ENCODE measurements around the gene TSC2.

Gene TSC2

DNA sequence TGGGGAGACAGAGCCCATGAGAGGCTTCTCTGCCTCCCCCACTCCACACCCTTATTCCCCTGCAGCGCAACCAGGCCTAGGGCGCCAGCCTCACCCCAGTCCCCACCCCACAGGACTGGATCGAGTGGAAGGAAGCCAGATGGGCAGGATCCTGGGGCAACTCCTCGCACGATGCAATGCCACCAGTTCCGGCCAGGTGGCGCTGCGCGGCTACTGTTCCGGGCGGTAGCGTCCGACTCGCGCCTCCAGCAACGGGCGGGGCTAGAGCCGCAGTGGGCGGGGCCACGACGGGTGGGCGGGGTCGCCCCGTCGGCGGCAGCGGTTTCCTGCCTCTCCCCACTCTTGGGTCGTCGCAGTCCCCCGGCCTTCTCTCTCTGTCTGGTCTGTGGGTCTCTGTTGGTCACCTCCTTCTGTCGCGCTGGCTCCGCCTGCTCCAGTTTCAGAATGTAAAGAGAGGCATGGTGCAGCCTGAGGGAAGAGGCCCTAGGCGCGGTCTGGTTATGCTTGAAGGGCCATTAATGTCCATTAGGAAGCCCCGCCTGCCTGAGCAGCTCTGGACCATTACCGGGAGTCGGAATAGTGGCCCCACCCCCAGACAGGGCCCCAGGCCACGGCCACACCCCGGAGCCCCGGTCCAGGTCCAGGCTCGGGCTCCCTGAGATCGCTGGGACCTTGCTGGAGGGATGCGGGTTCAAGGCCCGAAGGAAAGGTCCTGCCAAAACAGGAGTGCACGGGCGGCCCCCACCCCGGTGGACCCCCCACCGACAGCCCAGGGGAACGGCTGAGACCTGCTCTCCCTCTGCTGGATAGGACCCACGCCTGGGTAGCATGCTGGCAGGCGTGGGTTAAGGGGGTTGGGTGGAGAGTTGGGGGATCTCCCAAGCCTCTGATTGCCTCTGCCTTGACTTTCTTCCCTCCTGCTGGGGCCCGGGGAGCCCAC is 24.4 kb upstream of the TSC2 start:
- TF ChIP-seq, protein P1, sequence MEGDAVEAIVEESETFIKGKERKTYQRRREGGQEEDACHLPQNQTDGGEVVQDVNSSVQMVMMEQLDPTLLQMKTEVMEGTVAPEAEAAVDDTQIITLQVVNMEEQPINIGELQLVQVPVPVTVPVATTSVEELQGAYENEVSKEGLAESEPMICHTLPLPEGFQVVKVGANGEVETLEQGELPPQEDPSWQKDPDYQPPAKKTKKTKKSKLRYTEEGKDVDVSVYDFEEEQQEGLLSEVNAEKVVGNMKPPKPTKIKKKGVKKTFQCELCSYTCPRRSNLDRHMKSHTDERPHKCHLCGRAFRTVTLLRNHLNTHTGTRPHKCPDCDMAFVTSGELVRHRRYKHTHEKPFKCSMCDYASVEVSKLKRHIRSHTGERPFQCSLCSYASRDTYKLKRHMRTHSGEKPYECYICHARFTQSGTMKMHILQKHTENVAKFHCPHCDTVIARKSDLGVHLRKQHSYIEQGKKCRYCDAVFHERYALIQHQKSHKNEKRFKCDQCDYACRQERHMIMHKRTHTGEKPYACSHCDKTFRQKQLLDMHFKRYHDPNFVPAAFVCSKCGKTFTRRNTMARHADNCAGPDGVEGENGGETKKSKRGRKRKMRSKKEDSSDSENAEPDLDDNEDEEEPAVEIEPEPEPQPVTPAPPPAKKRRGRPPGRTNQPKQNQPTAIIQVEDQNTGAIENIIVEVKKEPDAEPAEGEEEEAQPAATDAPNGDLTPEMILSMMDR (IDR thresholded peaks at IDR 0.05; ENCODE audit: low read depth, low read length), result peak; percentile 84
- DNase-seq (ENCODE audit: extremely low read depth, low read depth), result peak; percentile 65

DNA sequence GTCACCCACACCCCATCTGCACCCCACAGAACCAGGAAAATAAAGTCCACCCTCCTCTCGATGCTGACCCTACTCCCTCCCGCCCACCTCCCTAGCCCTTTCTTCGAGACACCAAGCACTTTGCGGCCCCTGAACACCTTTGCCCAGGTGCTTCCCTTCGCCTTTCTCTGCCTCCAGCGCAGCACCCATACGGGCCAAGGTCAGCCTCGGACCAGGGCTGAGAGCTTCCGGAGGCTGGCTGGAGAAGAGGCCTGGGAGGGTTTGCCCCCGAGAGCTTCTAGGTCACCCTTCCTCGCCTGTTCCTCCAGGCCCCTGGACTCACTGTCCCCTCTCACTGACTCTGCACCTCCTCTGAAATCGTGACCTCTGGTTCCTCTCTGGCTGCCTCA is 23.8 kb upstream of the TSC2 start:
- TF ChIP-seq, protein P1 (IDR thresholded peaks at IDR 0.05; ENCODE audit: low read depth, low read length), result no peak
- no peak for DNase-seq (ENCODE audit: extremely low read depth, low read depth)

DNA sequence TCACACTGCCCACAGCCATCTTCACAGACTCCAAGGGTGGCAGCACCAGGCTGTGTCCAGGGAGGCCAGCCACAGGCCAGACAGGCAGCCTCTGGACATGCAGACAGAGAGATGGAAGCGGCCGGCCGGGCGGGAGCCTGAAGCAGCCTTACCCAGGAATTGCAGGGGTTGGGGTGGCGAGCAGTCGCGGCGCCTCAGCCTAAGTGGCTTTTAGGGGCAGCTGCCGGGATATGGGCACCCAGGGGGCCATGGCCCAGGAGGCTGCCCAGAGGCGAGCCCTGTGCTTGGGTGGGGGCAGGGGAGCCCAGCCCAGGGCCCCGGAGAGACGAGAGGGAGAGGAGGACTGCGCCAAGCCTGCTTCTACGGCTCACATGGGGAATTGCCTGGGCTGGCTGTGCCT is 22.5 kb upstream of the TSC2 start:
- DNase-seq (ENCODE audit: extremely low read depth, low read depth), result no peak
- TF ChIP-seq, protein P1 (IDR thresholded peaks at IDR 0.05; ENCODE audit: low read depth, low read length), result no peak

DNA sequence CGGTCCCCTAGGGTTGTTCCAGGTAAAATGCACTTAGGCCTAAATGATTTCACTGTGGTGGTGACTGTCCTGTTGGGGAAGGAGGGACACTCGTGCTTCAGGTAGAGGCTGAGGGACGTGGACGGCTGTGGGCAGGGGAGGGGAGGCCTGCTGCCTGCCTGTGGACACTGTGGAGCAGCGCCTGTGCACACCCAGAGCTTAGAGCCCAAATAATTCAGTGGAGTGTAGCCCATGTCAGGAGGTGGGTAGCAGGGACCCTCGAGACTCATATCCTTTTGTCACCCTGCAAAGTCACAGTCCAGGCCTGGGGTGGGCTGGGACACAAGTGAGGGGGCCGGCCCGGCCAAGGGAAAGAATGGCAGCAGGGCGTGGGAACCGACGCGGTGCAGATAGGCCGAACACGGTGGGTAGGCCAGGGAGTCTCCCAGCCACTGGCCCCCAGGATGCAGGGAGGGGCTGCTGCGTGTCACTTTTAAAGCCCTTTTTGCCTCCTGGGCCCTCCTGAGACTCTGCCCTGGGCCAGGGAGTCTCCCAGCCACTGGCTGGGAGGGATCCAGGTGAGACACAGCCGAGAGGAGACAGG is 21.8 kb upstream of the TSC2 start:
- TF ChIP-seq, protein P1 (IDR thresholded peaks at IDR 0.05; ENCODE audit: low read depth, low read length), result no peak
- no peak for DNase-seq (ENCODE audit: extremely low read depth, low read depth)

DNA sequence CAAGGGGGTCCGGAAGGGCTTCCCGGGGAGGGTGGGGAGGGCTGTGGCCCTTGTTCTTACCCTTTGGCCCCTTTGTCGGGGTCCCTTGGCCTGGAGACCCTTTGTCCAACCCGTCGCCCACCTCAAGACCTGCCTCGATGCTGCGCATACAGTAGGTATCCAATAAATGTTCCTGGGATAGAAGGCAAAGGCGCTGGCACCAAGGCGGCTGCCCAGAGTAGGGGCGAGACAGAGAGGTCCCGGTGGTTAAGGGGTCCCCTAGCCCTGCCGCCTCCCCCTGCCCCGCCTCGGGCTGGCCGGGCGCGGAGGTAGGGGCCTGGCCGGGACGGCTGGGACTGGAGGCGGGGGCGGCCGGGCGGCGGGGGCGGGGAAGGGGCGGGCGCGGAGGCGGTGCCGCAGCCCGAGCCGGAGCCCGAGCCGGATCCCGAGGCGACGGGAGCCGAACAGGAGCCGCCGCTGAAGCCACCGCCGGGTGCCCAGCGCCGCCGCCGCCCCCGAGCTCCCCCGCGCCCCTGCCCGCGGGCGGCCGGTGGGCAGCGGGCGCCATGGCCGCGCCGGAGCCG is 21.2 kb upstream of the TSC2 start, which contains the start of gene NHERF2:
Gene NHERF2 (plus strand): TSS at position 442 of the 563 bp plus-strand sequence. CDS start 104 bp downstream, at position 546.
- TF ChIP-seq, protein P1 (IDR thresholded peaks at IDR 0.05; ENCODE audit: low read depth, low read length), result no peak
- no peak for DNase-seq (ENCODE audit: extremely low read depth, low read depth)

DNA sequence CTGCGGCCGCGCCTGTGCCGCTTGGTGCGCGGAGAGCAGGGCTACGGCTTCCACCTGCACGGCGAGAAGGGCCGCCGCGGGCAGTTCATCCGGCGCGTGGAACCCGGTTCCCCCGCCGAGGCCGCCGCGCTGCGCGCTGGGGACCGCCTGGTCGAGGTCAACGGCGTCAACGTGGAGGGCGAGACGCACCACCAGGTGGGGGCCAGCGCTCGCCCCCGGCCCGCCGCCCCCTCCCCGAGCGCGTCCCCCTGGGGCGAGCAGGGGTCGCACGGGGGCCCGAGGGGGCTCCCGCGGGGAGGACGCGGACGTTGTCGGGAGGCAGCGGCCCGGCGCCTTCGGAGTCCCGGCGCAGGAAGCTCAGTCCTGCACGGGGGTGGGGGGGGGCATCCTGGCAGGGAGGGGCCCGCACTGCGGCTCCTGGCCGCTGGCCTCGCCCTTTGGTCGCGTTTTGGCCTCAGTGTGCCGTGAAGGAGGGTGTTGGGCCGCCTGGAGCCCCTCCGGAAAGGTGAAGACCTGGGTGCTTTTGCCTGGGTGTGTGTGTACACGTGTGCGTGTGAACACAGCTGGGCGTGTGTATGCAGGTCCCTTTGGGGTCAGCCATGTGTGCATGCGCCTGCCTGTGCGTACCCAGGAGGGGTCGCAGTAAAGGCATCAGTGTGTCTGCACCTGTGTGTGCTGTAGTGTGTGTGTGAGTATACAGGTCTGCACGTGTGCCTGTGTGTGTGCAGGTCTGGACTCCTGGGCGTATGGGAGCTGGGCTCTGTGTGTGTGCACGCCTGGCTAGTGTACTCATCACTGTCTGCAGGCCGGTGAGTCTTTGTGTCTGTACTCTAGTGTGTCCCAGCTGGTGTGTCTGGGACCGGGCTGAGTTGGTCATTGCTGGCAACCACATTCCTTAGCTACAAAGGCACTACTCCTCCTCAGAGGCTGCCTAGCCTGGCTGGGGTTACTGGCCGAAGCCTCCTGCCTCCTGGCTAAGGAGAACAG is 20.5 kb upstream of the TSC2 start:
- TF ChIP-seq, protein P1 (IDR thresholded peaks at IDR 0.05; ENCODE audit: low read depth, low read length), result no peak; the same call in 1 of the 2 replicates
- no peak for DNase-seq (ENCODE audit: extremely low read depth, low read depth)

All from AG09319 (cell line).